Measurements from ENCODE around the gene MXD4. TPM values are rescaled to one million over a fixed set of nuclear protein-coding genes. Genes with fewer than 3 reads are reported as not detected.
A peak's percentile ranks its signal among the peaks of the same experiment; 100 is the strongest.

MXD4 gene
- total and polyA plus RNA-seq, 12 donors = 13.9 to 245 (median 96.4) TPM

DNA sequence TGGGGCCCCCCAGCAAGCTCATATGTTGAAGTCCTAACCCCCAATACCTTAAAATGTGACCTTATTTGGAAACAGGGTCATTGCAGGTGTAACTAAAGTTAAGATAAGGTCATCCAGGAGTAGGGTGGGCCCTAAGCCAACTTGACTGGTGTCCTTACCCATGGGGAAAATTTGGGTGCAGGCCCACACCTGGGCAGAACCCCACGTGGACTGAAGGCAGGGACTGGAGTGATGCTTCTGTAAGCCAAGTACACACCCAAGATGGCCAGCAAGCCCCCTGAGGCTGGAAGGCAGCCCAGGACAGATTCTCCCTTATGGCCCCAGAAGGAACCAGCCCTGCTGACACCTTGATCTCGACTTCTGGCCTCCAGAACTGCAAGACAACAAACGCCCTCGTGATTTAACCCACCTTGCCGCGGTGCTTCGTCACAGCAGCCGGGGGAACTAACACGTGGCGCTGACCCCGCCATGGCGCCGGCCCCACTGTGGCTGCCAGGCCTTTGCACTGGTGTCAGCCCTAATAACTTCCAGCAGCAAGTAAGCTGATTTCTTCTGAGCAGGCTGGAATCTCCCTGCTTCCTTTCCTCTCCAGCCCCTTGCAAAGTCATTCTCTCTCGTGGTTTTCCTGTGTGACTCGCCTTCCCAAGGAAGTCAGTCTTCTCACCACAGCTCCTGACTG, 23.2 kb upstream of the MXD4 start:
- DNase-seq = peak in 2 of 7 donors; percentile 4 to 5
- intact Hi-C loops (cut with DNase I) = no loop called here

GRCh38 chr4:2284161-2284933, 22.4 kb upstream of the MXD4 start:
- no peak for TF ChIP-seq POLR2A (IDR thresholded peaks at IDR 0.05)
- TF ChIP-seq, protein P1, sequence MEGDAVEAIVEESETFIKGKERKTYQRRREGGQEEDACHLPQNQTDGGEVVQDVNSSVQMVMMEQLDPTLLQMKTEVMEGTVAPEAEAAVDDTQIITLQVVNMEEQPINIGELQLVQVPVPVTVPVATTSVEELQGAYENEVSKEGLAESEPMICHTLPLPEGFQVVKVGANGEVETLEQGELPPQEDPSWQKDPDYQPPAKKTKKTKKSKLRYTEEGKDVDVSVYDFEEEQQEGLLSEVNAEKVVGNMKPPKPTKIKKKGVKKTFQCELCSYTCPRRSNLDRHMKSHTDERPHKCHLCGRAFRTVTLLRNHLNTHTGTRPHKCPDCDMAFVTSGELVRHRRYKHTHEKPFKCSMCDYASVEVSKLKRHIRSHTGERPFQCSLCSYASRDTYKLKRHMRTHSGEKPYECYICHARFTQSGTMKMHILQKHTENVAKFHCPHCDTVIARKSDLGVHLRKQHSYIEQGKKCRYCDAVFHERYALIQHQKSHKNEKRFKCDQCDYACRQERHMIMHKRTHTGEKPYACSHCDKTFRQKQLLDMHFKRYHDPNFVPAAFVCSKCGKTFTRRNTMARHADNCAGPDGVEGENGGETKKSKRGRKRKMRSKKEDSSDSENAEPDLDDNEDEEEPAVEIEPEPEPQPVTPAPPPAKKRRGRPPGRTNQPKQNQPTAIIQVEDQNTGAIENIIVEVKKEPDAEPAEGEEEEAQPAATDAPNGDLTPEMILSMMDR (IDR thresholded peaks at IDR 0.05) = no peak
- peak in 3 of 7 donors; percentile 1 to 10 (median 7) for DNase-seq
- intact Hi-C loops (cut with DNase I) = no loop called here

More for the DNA sequence above, 23.2 kb upstream of the MXD4 start:
- H3K4me3 ChIP-seq = no peak overlapping the region
- no peak for TF ChIP-seq POLR2A (IDR thresholded peaks at IDR 0.05)
- TF ChIP-seq, protein P1 (IDR thresholded peaks at IDR 0.05) = no peak
- H3K27ac ChIP-seq = no peak overlapping the region
- no peaks in the 10 kb centered on the region for H3K27me3 ChIP-seq
- H3K36me3 ChIP-seq (replicated peaks in 1 of 2) = no peaks in the 10 kb centered on the region
- 84 to 95% (median 87%) methylated on average over 14 to 15 of the region's 15 CpGs for WGBS, 4 donors
- no peaks in the 10 kb centered on the region for H3K9me3 ChIP-seq (replicated peaks in 1 of 3)
- no peaks in the 10 kb centered on the region for H3K4me1 ChIP-seq (replicated peaks in 1 of 2)

DNA sequence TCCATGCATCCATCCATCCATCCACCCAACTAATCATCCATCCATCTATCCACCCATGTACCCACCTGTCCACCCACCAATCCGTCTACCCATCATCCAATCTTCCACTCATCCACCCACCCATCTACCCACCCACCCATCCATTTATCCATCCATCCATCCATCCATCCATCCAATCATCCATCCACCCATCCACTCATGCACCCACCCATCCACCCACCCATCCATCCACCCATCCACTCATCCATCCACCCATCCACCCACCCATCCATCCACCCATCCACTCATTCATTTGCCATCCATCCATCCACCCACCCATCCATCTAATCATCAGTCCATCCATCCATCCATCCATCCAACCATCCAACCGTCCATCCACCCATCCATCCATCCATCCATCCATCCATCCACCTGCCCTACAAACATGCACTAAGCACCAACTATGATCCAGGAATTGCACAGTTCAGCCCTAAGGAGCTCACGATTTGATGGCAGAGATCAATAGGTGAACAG, 21.3 kb upstream of the MXD4 start:
- no peak for TF ChIP-seq POLR2A (IDR thresholded peaks at IDR 0.05)
- TF ChIP-seq, protein P1 (IDR thresholded peaks at IDR 0.05) = no peak
- Histone ChIP-seq H3K27me3 (no peaks in the 10 kb centered on the region), H3K27ac (no peak overlapping the region), H3K36me3 (replicated peaks in 1 of 2) (no peaks in the 10 kb centered on the region), H3K4me3 (no peak overlapping the region), H3K9me3 (replicated peaks in 1 of 3) (no peaks in the 10 kb centered on the region), H3K4me1 (replicated peaks in 1 of 2) (no peaks in the 10 kb centered on the region)
- intact Hi-C loops (cut with DNase I) = no loop called here
- 85 to 95% (median 91%) methylated on average over 3 of the region's 3 CpGs for WGBS, 4 donors
- no peak for DNase-seq

More at GRCh38 chr4:2284161-2284933, 22.4 kb upstream of the MXD4 start:
- H3K27me3 ChIP-seq = no peaks in the 10 kb centered on the region
- no peak overlapping the region for H3K27ac ChIP-seq
- H3K9me3 ChIP-seq (replicated peaks in 1 of 3) = no peaks in the 10 kb centered on the region
- no peaks in the 10 kb centered on the region for H3K4me1 ChIP-seq (replicated peaks in 1 of 2)
- H3K36me3 ChIP-seq (replicated peaks in 1 of 2) = no peaks in the 10 kb centered on the region
- 96 to 100% (median 97%) methylated on average over 13 to 23 of the region's 23 CpGs for WGBS, 4 donors
- no peak overlapping the region for H3K4me3 ChIP-seq

- peak overlapping the region in 1 of 5 donors; percentile 48 for H3K27ac ChIP-seq
- H3K36me3 ChIP-seq (replicated peaks in 1 of 2) = no peaks in the 10 kb centered on the region
- intact Hi-C loops (cut with DNase I) = no loop called here
- no peak overlapping the region for H3K4me3 ChIP-seq
- H3K9me3 ChIP-seq (replicated peaks in 1 of 3) = no peaks in the 10 kb centered on the region
- peak in 1 of 7 donors; percentile 31 for DNase-seq
- no peaks in the 10 kb centered on the region for H3K27me3 ChIP-seq
- 65 to 69% (median 66%) methylated on average over 7 to 10 of the region's 10 CpGs for WGBS, 4 donors
- TF ChIP-seq POLR2A (IDR thresholded peaks at IDR 0.05) = no peak
- TF ChIP-seq, protein P1 (IDR thresholded peaks at IDR 0.05) = peak in 2 of 6 experiments; percentile 25 to 29
- H3K4me1 ChIP-seq (replicated peaks in 1 of 2) = no peaks in the 10 kb centered on the region
Observed at GRCh38 chr4:2281575-2282343, 19.9 kb upstream of the MXD4 start.

Data from adrenal gland (tissue), 12 donors.